GM19240 (cell line): Measurements from ENCODE around the gene ATP5F1C.
"Not testable (repeated sequence)": the region's sequence is repeated elsewhere in the genome, so short reads cannot be mapped to it uniquely, and the experiment has no call there.

Experiments
- DNase-seq: peaks from one replicate; pipeline ENCODE4 v3.0.0; 2011; ENCODE audit warnings: low spot score; ENCODE audit not compliant: insufficient read length

ATP5F1C gene

GRCh38 chr10:7794251-7795026 lies 6.5 kb downstream of the ATP5F1C start:
- no peak for DNase-seq

- no peak for DNase-seq
Observed at GRCh38 chr10:7795605-7796004, 7.6 kb downstream of the ATP5F1C start.

GRCh38 chr10:7797582-7797981 lies 9.6 kb downstream of the ATP5F1C start:
- DNase-seq, result no peak

- no peak for DNase-seq
Observed at GRCh38 chr10:7802606-7803005, 14.6 kb downstream of the ATP5F1C start.

- DNase-seq, result no peak
Observed at GRCh38 chr10:7804216-7804615, 16.2 kb downstream of the ATP5F1C start.

- DNase-seq, result no peak
Observed at GRCh38 chr10:7804741-7805140, 16.8 kb downstream of the ATP5F1C start.

GRCh38 chr10:7808686-7809267 lies 20.8 kb downstream of the ATP5F1C start:
- no peak for DNase-seq

GRCh38 chr10:7810443-7810842 lies 22.5 kb downstream of the ATP5F1C start:
- DNase-seq, result no peak

- DNase-seq, result no peak
Observed at GRCh38 chr10:7811000-7811399, 23.0 kb downstream of the ATP5F1C start.

GRCh38 chr10:7811743-7812142 lies 23.8 kb downstream of the ATP5F1C start:
- DNase-seq, result not testable (repeated sequence)

- DNase-seq, result no peak
Observed at GRCh38 chr10:7813481-7813880, 25.5 kb downstream of the ATP5F1C start.

- no peak for DNase-seq
Observed at GRCh38 chr10:7817576-7817975, 29.6 kb downstream of the ATP5F1C start.

- DNase-seq, result no peak
Observed at GRCh38 chr10:7817984-7818294, 30.0 kb downstream of the ATP5F1C start.

- DNase-seq, result peak; percentile 65
Observed at GRCh38 chr10:7818295-7819120, 30.5 kb downstream of the ATP5F1C start, which contains the start of gene TAF3. TSS of gene TAF3 (plus strand) at chr10:7818505. CDS start at chr10:7818710, 205 bp downstream.

- no peak for DNase-seq
Observed at GRCh38 chr10:7819121-7819460, 31.1 kb downstream of the ATP5F1C start.

- no peak for DNase-seq
Observed at GRCh38 chr10:7824251-7824650, 36.3 kb downstream of the ATP5F1C start.

GRCh38 chr10:7826971-7827370 lies 39.0 kb downstream of the ATP5F1C start:
- DNase-seq, result no peak

- no peak for DNase-seq
Observed at GRCh38 chr10:7829289-7829834, 41.4 kb downstream of the ATP5F1C start.

GRCh38 chr10:7832060-7832459 lies 44.1 kb downstream of the ATP5F1C start:
- DNase-seq, result no peak

- no peak for DNase-seq
Observed at GRCh38 chr10:7833210-7833609, 45.2 kb downstream of the ATP5F1C start.

- no peak for DNase-seq
Observed at GRCh38 chr10:7834262-7834661, 46.3 kb downstream of the ATP5F1C start.

- no peak for DNase-seq
Observed at GRCh38 chr10:7836571-7836970, 48.6 kb downstream of the ATP5F1C start.
